H7 (cell line): ENCODE measurements around the gene DNAH17. TPM values are rescaled to one million over a fixed set of nuclear protein-coding genes. Genes with fewer than 3 reads are reported as not detected.

Source experiments
- DNase-seq: peaks from one replicate; pipeline ENCODE4 v3.0.0; 2012
- H3K27me3 ChIP-seq: 2 replicates; pipeline ENCODE4 v1.6.0; 2011; ENCODE audit warnings: mild to moderate bottlenecking, low read length; ENCODE audit not compliant: control insufficient read depth, insufficient read depth
- H3K36me3 ChIP-seq: replicated peaks from 2 replicates; pipeline ENCODE4 v1.5.1; 2011; ENCODE audit warnings: low read length; ENCODE audit not compliant: control insufficient read depth, insufficient read depth
- H3K4me3 ChIP-seq: 2 replicates; pipeline ENCODE4 v1.5.1; 2011; ENCODE audit warnings: low read depth, mild to moderate bottlenecking, control low read depth, low read length, moderate library complexity; ENCODE audit not compliant: insufficient read depth
- total RNA-seq: library from RNA; depleted of rRNA; stranded (reverse); fragments of >200 nt; shearing (Covaris generic); gene quantifications from 2 replicates; pipeline ENCODE4 v1.2.3, GENCODE V29; 2014

The DNAH17 gene
- total RNA-seq, 1 experiment from 2014 or later, result 0.87 TPM

DNA sequence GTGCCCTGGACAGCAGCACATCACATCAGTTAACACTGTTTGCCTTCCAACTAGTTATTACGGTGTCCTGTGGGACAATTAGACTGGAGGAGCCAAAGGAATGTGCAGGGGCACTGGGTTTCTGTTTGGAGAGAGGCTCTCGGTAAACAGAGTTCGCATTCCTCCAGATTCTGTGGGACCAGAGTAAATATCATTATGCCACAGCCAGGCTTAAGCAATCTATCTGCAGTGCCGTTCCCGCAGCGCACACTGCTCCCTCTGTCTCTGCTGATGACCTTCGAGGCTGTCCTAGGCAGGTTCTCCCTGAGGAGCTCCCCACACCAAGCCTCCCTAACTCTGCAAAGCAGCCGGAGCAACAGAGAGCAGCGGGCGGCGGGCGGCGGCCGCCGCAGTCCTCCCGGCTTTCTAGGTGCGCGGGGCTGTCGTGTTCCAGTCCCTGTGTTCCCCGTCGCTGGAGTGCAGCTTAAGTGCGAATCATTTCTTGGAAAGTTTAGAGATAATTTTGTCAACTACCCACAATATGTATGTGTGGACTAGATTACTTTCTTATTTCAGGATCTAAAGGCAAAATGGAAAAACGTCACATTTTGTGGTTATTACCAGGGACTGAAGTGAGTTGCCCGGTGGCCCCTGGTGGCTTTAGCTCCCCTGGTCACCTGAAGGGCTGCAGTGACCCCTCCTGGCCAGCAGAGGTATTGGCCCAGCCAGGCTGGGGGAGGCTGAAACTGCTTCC, 155.5 kb downstream of the DNAH17 start:
- Histone ChIP-seq H3K27me3 (no peaks in the 10 kb centered on the region), H3K4me3 (no peak overlapping the region), H3K36me3 (peaks cover 33% of the 10 kb centered on the region)
- DNase-seq, result peak; percentile 97

DNA sequence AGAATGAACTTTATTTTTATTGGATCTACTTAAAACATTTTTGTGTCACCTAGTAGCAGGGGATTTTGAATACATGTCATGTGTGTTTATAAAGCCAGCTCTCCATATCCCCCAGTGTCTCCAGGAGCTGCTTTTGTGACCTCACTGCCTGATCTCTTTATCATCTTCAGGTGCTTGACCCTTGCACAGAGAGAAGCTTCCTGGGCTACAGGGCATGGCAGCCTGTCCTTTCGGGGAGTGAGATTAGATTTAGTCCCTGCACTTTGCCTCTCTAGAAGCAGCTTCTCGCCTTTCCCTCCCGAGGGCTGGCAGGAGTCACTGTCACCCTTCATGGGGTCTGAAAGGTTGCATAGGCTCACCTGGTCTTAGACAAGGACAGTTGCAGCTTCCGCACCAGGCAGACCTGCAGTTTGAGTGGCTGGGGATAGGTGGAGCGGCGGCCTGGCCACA, 156.1 kb downstream of the DNAH17 start:
- no peak for DNase-seq
- no peak overlapping the region for H3K4me3 ChIP-seq
- peaks cover 36% of the 10 kb centered on the region for H3K36me3 ChIP-seq
- no peaks in the 10 kb centered on the region for H3K27me3 ChIP-seq

DNA sequence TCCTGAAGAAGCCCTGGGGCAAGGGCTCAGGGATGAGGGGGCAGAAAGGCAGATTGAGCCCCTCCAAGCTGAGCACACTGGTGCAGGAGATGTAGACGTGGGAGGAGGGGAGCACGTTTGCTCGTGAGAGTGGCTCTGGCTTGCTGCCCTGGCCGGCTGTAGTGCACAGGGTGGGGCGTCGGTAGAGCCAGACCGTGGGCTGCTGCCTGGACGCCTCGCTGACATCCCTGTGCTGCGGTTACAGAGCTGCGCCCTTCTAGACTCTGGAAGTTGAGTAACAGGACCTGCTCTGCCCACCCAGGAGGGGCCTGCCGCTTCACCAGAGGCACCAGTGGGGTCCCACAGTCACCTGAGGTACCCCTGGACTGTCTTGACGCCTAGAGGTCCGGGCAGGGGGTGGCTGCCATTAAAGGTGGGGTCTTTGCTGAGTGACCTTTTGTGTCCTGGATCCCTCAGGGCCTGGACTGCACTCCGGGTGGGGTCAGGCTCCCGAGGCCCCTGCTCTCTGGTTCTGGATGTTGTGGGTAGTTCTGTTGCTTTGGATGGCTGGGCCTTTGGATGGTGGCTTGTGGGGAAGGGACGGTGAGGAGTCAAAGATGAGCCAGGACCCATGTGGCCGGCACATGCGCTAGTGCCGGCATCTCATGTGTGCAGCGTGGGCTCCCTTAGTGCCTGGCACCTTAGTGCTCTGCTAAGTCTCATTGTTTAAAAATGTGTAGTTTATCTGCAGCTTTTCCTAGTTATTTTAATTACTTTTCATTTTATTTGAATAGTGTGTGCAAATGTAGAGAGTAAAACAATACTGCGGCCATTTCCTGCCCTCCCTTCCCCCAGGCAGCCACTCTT, 157.0 kb downstream of the DNAH17 start:
- Histone ChIP-seq H3K4me3 (no peak overlapping the region), H3K36me3 (peaks cover 41% of the 10 kb centered on the region), H3K27me3 (no peaks in the 10 kb centered on the region)
- DNase-seq, result no peak

DNA sequence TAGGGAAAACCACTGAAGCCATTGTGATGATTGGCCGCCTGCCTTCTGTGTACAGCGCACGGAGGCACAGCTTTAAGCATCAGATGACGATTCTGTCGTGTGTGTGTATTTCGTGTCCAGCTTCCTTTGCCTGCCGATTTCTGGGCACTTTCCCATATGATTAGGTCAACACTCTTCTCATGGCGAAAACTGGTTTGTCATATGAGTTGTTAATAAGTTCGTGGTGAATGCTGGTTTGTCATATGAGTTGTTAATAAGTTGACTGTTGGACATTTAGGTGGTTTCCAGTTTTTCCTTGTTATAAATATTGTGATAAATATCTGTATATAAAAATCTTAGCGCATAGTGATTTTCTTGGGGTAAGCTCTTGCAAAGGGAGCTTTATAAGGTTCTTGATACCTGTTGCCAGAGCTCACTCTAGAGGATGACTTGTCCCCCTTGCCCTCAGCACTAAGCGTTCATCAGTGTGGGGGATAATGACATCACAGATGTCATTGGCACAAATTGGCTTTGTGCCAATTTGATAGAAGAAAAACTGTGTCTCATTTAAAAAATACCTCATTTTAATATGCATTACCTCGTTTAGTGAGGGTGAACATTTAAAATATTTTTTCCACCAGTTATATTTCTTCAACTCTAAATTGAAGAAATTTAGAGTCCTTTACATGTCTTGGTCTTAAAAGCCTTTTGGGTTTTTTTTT, 158.7 kb downstream of the DNAH17 start:
- no peak for DNase-seq
- H3K36me3 ChIP-seq, result peaks cover 32% of the 10 kb centered on the region
- H3K4me3 ChIP-seq, result no peak overlapping the region
- H3K27me3 ChIP-seq, result no peaks in the 10 kb centered on the region

DNA sequence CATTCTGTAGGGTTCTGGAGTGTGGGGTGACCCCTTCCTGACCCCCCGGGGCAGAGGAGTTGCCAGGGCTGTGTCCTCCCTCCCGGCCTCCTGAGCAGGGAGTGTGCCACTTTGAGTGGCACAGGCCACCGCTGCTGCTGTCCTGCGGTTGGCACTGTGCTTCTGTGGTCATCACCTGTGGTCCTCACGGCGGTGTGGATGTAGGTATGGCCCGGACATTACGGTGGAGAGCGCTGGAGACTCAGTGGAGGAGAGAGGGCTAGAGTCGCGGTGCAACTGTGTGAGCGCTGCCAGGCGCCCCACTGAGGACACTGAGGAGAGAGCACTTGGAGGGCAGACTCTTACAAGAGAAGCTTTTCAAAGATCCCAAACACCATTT, 159.7 kb downstream of the DNAH17 start:
- Histone ChIP-seq H3K36me3 (peaks cover 29% of the 10 kb centered on the region), H3K4me3 (no peak overlapping the region), H3K27me3 (no peaks in the 10 kb centered on the region)
- DNase-seq, result no peak

DNA sequence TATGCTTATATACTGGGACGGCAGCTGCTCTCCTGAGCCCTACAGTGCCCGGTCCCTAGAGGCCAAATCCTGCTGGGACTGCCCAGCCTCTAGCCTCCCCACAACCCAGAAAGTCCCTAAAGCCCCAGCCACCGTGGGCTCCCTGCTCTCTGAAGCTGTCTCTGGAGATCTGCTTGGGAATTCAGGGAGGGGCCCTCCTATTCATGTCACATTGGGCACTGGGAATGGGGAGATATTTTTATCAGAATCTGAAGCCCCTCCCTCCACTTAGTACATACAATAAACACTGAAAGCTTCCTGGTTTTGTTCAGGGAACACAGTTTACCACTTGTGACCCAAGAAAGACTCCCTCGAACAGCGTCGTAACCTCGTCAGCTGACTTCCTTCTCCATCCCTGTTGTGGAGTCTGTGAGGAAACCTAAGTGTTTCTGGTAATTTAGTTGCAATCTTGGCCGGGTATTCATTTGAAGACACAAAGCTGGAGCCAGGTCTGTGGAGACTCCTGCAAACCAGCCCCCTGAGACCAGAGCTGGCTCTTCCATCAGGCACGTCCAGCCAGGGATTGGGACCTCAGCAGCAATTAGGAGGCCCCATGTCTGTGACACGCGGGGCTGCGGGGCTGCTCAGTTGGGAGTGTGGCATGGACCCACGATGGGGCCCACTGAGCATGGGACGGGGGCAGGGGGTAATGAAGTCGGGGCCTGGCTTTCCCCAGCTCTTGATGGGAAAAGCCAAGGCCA, 160.2 kb downstream of the DNAH17 start:
- peaks cover 27% of the 10 kb centered on the region for H3K36me3 ChIP-seq
- no peaks in the 10 kb centered on the region for H3K27me3 ChIP-seq
- no peak for DNase-seq
- H3K4me3 ChIP-seq, result no peak overlapping the region

DNA sequence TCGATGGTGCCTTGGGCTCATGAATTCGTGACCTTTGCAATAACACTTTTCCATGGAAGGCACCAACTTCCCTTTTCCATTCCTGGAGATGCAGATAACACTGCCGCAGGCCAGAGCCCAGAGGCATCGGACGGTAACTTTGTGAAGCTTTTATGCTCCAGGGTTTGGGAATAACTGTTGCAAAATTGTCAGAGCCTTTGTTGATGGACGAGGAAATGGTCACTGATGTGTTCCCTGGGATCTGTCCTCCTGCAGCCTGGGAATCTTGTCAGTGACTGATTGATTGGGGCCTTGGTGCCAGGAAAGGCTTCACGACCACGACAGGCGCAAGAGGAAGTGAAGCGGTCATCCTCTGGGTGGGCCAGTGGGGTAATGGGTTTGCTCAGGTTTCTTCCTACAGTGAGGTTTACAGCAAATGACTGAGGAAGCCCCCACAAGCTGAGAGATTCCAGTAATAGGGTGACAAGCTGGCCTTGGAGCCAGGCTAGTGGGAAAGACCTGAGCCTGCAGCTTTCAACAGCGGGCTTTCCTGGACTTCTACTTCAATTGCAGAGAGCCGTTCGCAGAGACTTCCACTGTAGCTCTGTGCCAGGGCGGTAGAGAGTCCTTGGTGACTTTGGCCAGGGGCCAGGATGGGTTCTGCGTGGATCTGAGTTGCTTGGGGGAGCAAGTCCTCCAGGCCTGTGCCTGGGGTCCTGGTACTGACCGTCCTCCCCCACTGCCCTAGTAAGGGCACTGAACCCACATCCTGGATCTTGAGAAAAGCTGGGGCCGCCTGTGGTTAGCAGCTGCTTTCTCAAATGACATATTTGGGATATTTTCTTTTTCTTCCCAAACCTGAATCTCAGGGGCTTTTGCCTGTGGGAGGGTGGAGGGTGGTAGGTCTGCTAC, 161.1 kb downstream of the DNAH17 start:
- Histone ChIP-seq H3K4me3 (no peak overlapping the region), H3K36me3 (peaks cover 26% of the 10 kb centered on the region), H3K27me3 (no peaks in the 10 kb centered on the region)
- DNase-seq, result no peak

DNA sequence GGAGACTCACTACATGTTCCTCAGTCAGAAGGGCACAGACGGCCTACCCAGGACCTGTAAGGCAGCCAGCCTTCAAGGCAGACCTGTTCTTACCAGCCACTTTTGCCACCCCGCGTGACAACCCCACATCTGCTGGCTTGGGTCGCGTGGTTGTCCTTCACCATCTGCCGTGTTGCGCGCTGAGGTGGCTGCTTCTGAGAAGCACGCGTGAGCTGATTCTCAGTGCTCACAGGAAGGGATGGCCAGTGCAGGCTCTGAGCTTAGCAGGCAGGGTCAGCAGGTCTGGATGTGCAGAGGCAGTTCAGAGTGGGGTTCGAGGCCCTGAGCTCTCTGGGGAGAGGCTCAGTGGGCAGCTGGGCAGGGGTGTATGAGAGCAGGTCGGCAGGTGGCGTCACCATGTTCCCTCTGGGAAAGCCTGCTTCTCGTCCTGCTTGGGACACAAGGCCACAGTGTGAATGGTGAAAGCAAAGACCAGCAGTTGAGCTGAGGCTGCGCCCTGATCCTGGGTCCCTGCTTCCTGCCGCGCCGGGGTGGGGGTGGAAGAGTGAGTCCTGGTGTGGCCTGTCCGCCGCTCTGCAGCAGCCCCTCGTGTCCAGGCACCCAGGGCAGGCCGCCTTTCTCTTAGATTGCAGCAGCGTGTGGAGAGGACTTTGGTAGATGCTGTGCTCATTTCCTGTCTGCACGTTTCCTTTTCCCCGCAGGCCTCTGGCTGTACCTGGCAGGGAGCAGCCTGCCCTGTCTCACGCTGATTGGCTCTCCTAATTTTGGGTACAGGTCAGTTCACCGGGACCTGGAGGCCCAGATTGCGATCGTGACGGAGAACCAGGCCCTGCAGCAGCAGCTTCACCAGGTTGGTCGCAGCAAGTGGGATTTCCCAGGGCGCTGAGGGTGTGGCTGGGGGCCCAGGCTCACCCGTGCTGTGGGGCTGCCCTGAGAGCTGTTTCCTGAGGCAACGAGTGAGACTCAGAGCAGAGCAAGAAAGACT, 162.7 kb downstream of the DNAH17 start:
- Histone ChIP-seq H3K27me3 (no peaks in the 10 kb centered on the region), H3K36me3 (peaks cover 18% of the 10 kb centered on the region), H3K4me3 (no peak overlapping the region)
- no peak for DNase-seq

DNA sequence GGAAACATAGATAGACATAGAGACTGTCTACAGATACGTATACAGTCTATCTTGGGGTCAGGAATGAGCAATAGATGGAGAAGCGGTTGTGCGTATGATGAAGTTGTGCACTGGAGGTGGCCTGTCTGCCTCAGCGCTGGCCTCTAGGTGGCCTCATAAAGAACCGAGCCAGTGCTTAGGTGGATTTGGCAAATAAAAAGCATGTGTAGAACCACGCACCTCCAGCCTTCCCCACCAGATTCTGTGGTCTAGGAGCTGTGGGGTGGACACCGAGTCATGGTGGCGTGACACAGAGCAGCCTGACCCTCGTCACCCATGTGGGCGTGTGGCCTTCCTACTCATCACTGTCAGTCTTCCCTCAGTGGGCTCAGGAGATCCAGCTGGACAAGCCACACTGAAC, 164.8 kb downstream of the DNAH17 start:
- Histone ChIP-seq H3K27me3 (no peaks in the 10 kb centered on the region), H3K36me3 (peaks cover 17% of the 10 kb centered on the region), H3K4me3 (no peak overlapping the region)
- DNase-seq, result peak; percentile 81

DNA sequence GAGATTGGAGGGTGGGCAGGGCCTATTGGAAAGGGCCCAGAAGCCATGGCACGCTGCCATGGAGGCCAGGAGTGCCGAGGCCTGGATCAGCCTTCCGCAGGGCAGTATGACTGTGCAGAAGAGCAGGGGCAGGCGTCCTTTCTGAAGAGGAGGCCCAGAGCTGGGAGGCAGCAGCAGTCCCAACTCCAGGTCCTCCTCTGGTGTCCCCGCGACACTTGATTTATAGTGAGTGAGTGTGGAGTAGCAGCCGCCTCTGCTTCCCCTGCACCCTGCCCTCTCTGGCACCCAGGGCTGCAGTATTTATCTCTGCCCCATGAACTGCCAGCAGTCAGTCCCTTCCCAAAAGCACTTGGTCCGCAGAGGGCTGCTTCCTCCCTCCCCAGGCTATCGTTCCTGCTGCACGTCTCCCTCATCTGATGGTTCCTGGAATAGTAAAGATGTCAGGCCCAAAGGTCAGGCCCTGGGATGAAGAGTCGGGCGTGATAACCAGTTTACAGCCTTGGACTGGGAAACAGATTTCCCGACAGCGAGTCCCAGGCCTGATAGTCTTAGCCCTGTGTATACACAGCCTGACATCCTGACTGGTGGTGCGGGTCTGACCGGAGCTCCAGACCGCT, 165.8 kb downstream of the DNAH17 start:
- H3K4me3 ChIP-seq, result no peak overlapping the region
- DNase-seq, result no peak
- H3K36me3 ChIP-seq, result peaks cover 18% of the 10 kb centered on the region
- no peaks in the 10 kb centered on the region for H3K27me3 ChIP-seq

DNA sequence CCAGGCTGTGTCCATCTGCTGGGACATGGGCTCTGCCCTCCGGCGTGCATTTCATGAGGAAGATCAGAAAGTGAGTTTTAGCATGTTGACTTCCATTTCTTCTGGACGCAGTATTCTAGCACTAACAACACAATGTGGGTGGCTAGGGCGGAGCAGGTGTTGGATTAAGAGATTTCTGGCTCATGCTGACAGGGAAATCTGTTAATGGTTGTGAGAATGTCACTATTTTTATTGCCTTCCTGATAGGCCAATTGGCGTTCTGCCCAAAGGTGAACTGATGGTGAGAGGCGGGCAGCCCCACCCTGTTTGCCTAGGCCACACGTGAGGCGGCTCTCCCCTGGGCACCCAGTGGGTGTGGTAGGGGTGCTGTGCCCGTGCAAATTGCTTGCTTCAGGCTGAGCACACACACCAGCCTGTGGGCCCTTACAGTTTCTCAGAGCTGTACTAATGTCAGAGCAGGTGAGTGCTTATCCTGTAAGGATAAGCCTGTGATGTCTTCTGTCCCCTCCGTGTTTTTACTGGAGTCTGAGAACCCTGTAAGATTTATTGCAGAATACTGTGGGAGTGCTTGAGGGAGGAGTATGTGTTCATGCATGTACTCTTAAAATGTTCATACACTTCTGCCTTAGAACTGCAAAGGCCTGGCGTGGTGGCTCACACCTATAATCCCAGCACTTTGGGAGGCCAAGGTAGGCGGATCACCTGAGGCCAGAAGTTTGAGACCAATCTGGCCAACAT, 167.8 kb downstream of the DNAH17 start:
- no peak for DNase-seq
- no peaks in the 10 kb centered on the region for H3K27me3 ChIP-seq
- H3K36me3 ChIP-seq, result peaks cover 11% of the 10 kb centered on the region
- H3K4me3 ChIP-seq, result no peak overlapping the region
